Heart left ventricle (tissue), 16 donors: ENCODE data around the gene ALG9. TPM values are rescaled to one million over a fixed set of nuclear protein-coding genes. Genes with fewer than 3 reads are reported as not detected.

ENCODE experiments used
- ATAC-seq, 4 donors: fragments of 200-7000 bp; cut with Tn5 transposase; one replicate each; pipeline ENCODE4 v1.9.1; 2020 to 2022; ENCODE audit warnings: moderate library complexity in 4 of 4, mild to moderate bottlenecking in 3 of 4, moderate number of reproducible peaks in 1 of 4
- DNase-seq, 5 donors: peaks; one replicate each; pipeline ENCODE4 v3.0.0-alpha.2; 2020
- H3K27ac ChIP-seq, 12 donors: fragments of 200-600 bp; sonication (generic) in 4 of 12; one replicate each; pipeline versions ENCODE4 v1.5.0 to v1.8.0; 2016 to 2022; ENCODE audit warnings: mild to moderate bottlenecking in 2 of 12
- H3K27me3 ChIP-seq, 9 donors: fragments of 200-600 bp; sonication (generic) in 2 of 9; one replicate each; pipeline versions ENCODE4 v1.5.1 to v1.8.0; 2016 to 2022; ENCODE audit warnings: mild to moderate bottlenecking in 3 of 9
- H3K36me3 ChIP-seq, 9 donors: fragments of 200-600 bp; sonication (generic) in 2 of 9; one replicate each; pipeline versions ENCODE4 v1.5.0 to v1.8.0; 2018 to 2022; ENCODE audit warnings: mild to moderate bottlenecking in 2 of 9
- H3K4me1 ChIP-seq, 12 donors: fragments of 200-600 bp; sonication (generic) in 4 of 12; one replicate each; pipeline versions ENCODE4 v1.5.0 to v1.8.0; 2016 to 2022; ENCODE audit warnings: mild to moderate bottlenecking in 3 of 12
- H3K4me3 ChIP-seq, 12 donors: fragments of 200-600 bp; sonication (generic) in 4 of 12; one replicate each; pipeline versions ENCODE4 v1.5.0 to v1.8.0; 2017 to 2022; ENCODE audit warnings: mild to moderate bottlenecking in 9 of 12, moderate library complexity in 4 of 12
- H3K9me3 ChIP-seq, 12 donors: fragments of 200-600 bp; sonication (generic) in 4 of 12; one replicate each; pipeline versions ENCODE4 v1.5.0 to v1.8.0; 2016 to 2022; ENCODE audit warnings: mild to moderate bottlenecking in 1 of 12
- POLR2A ChIP-seq, 2 donors: fragments of 450-650 bp; IDR thresholded peaks; one replicate each; pipeline ENCODE4 v1.6.1; 2017; ENCODE audit warnings: antibody characterized with exemption in 2 of 2, mild to moderate bottlenecking in 2 of 2, moderate library complexity in 2 of 2
- WGBS, 4 donors: extraction: QIAGEN DNeasy Blood & Tissue Kit in 2 of 4; methylation state at CpG; one replicate each; pipeline versions ENCODE4 v1.1.5 to v1.1.7; 2013 to 2018; 5-methylcytosine and 5-hydroxymethylcytosine counted together
- intact Hi-C, 10 donors: fragments of 100-400 bp; cut with DNase I; formaldehyde crosslinking; loops; one replicate each; pipeline versions ENCODE4 v1.11.1 to v1.14.2; 2022
- polyA plus RNA-seq, 2 donors: library from polyadenylated mRNA; stranded (reverse); fragments of 200-250 nt; gene quantifications; one replicate each; pipeline ENCODE4 v1.2.3, GENCODE V29; 2013
- total RNA-seq, 9 donors: library from RNA; depleted of rRNA in 2 of 9; stranded (reverse); fragments of >200 nt in 2 of 9; fragmentation: NEBNext Ultra II Directional in 3 of 9; extraction: Animal tissue kit (Norgen Biotek cat#: 25700) in 3 of 9; gene quantifications; one replicate each; pipeline versions ENCODE4 v1.1.0 to v1.2.4, GENCODE V29; 2016 to 2023
- TF ChIP-seq, protein P1 (sequence below), 12 donors: fragments of 200-600 bp; sonication (generic) in 4 of 12; IDR thresholded peaks; one replicate each; pipeline versions ENCODE4 v1.5.0 to v1.8.0; 2018 to 2022; ENCODE audit warnings: antibody characterized with exemption in 12 of 12, mild to moderate bottlenecking in 5 of 12
- donor health status: ischemic (EF 13 %, LVEDD 7.1; RV severe dilation, severe dysfunction).
- donor health status: healthy with polysubstance abuse.
- donor health status: DM: no; HTN: yes; CAD: no.
- donor health status: DM: no; HTN: no; CAD: no.
- donor health status: ischemic (EF 25% LVEDD 6.9; RV normal size, moderate dysfunction).
- donor health status: ischemic (EF 25% LVEDD 5.7; RV mildly dilated, moderate dysfunction).
- donor health status: healthy.
- donor health status: DM: yes; HTN: yes; CAD: no.
- donor health status: ischemic (EF 35%, LVEDD 5.7; RV mildly dilated, moderate dysfunction).
- donor health status: nonischemic (EF 11% LVEDD 7.7; RV severe dilation, severe dysfunction).
- donor health status: DM: yes; HTN: yes; CAD: no.
- donor health status: PGD.
- donor health status: ischemic (EF 29% LVEDD 5.4; RV normal size, mild dysfunction).
- donor health status: nonischemic (EF 23%, LVEDD 6.1; RV moderate dilation, normal function).

ALG9 gene
- total and polyA plus RNA-seq, 11 donors = 13.5 to 26.5 (median 17.6) TPM

DNA sequence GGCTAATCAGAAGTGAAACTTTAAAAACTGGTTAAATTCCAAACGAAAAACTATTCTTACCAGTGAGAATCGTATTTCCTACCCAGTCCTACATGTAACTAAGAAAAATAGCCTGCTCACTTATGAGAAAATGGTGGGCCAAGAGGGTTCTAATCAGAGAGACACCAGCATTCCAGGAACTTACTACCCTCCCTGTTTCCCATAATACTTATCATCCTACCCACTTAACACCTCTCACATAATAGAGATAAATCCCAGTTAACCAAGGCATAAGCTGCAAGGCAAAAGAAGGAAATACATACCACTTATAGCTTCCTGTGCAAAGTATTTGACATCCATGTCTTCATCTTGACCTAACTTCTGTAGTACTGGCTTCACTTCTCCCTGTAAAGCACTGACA, 129.6 kb downstream of the ALG9 start:
- intact Hi-C loops = no loop called here
- no peak for TF ChIP-seq POLR2A (IDR thresholded peaks at IDR 0.05)
- TF ChIP-seq, protein P1, sequence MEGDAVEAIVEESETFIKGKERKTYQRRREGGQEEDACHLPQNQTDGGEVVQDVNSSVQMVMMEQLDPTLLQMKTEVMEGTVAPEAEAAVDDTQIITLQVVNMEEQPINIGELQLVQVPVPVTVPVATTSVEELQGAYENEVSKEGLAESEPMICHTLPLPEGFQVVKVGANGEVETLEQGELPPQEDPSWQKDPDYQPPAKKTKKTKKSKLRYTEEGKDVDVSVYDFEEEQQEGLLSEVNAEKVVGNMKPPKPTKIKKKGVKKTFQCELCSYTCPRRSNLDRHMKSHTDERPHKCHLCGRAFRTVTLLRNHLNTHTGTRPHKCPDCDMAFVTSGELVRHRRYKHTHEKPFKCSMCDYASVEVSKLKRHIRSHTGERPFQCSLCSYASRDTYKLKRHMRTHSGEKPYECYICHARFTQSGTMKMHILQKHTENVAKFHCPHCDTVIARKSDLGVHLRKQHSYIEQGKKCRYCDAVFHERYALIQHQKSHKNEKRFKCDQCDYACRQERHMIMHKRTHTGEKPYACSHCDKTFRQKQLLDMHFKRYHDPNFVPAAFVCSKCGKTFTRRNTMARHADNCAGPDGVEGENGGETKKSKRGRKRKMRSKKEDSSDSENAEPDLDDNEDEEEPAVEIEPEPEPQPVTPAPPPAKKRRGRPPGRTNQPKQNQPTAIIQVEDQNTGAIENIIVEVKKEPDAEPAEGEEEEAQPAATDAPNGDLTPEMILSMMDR (IDR thresholded peaks at IDR 0.05) = no peak
- ATAC-seq (no peak), DNase-seq (no peak)
- no peaks in the 10 kb centered on the region for H3K9me3 ChIP-seq
- peaks cover 0 to 79% (median 65%) of the 10 kb centered on the region in 9 donors for H3K36me3 ChIP-seq
- H3K4me3 ChIP-seq = no peak overlapping the region
- no peaks in the 10 kb centered on the region for H3K27me3 ChIP-seq
- WGBS, 4 donors = 63 to 70% (median 66%) methylated on average over 2 of the region's 2 CpGs
- no peak overlapping the region for H3K27ac ChIP-seq
- H3K4me1 ChIP-seq = peaks cover 4 to 38% (median 21%) of the 10 kb centered on the region in 12 donors

DNA sequence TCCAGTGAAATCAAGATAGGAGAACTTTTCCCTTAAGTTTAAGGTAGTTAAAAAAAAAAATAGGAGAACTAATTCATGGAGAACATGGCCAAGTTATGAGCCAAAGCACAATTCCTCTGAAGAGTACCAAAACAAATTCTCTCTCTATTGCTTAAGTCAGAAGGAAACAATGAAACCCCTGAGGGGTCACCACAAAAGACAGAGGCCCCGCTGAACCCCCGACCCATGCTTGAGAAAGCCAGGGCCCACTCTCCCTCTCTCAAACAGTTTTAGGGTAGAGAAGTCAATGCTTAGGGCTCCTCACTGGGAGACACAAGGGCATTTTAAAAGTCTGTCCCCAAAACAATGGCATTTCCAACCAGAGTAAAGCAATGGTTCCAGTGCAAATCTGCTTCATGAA, 132.1 kb downstream of the ALG9 start:
- Histone ChIP-seq H3K27me3 (no peaks in the 10 kb centered on the region), H3K9me3 (no peaks in the 10 kb centered on the region), H3K27ac (peak overlapping the region in 4 of 12 donors; percentile 1 to 95 (median 54)), H3K36me3 (peaks cover 0 to 58% (median 44%) of the 10 kb centered on the region in 9 donors), H3K4me3 (no peak overlapping the region), H3K4me1 (peaks cover 0 to 52% (median 41%) of the 10 kb centered on the region in 12 donors)
- intact Hi-C loops = no loop called here
- ATAC-seq = no peak
- no peak for DNase-seq
- TF ChIP-seq, protein P1 (IDR thresholded peaks at IDR 0.05) = no peak
- TF ChIP-seq POLR2A (IDR thresholded peaks at IDR 0.05) = no peak
- 89 to 94% (median 93%) methylated on average over 2 of the region's 2 CpGs for WGBS, 4 donors

DNA sequence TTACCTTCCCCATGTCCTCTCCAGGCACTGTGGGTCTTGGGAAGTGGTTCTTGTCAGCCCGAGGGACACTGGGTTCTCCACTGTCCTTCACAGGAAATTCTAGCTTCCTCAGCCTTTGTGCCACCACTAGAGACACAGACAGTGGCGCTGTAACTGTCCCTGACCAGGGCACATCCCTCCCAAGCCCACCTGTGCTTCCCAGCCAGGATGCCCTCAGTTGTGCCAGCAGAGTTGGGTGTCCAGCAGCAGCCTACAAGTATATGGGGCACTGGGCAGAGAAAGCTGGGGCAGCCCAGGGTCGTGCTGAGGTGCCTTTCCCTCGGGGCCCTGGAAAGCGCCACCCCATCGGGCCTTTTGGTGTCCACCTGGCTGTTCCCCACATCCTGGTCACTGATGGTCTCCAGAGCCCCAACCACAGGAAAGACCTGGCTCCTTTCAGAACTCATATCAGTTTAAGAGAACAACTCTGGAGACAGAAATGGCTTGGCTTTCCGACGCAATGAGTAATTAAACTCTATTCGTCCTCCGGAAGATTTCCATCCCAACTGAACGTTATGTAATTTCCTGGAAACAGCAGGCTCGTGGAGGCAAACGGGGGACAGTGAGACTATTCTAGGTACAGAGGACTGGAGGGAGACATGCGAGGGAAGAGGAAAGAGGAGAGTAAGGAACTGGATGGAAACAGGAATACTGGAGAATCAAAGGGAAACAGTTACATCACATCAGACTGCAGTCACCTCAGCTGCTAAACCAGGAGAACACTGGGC, 133.8 kb downstream of the ALG9 start:
- H3K27ac ChIP-seq = peak overlapping the region; percentile 79 to 98 (median 94)
- peak in 1 of 4 donors; percentile 36 for ATAC-seq
- DNase-seq = peak in 1 of 5 donors; percentile 55
- TF ChIP-seq, protein P1 (IDR thresholded peaks at IDR 0.05) = no peak
- no peak for TF ChIP-seq POLR2A (IDR thresholded peaks at IDR 0.05)
- peaks cover 2 to 68% (median 58%) of the 10 kb centered on the region in 12 donors for H3K4me1 ChIP-seq
- peaks cover 0 to 42% (median 27%) of the 10 kb centered on the region in 9 donors for H3K36me3 ChIP-seq
- H3K4me3 ChIP-seq = peak overlapping the region in 1 of 12 donors; percentile 11
- no peaks in the 10 kb centered on the region for H3K27me3 ChIP-seq
- intact Hi-C loops = no loop called here
- no peaks in the 10 kb centered on the region for H3K9me3 ChIP-seq
- 37 to 55% (median 49%) methylated on average over 11 to 14 of the region's 14 CpGs for WGBS, 4 donors

DNA sequence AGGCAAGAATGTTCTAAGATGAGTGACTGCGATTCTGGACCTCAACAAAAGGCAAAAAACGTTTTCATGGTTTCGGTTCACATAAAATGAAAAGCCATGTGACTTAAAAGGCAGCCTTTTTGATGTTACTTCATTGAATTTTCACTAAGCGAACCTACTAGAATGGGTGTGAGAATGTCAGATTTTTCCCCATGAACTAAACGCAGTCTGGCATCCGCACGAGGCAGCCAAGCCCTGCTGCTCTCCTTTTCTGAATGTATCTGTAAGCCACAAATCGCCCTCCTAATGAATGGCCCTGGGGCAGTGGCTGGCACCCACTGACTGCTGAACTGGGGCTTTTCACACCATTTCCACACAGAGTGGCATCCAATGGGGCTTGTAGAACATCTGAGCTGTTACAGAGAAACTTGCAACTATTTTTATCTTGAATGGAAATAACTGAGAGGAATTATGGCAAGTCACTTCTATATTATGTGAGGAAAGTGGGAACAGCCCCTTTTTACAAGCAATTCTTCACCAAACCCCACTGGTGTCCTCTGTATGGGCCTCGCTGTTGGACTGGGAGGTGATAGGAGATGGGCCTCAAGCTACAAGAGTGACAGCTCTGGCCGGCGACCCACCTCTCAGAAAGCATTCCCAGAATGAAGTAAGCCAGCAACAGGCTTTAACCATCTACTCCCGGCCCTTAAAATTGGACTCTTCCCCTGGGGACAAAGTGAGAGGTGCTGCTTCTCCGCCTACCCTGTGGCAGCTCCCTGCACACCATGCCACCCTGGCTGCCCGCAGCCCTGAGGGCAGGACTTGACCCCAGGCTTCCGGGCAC, 134.5 kb downstream of the ALG9 start:
- intact Hi-C loops = no loop called here
- DNase-seq (no peak), ATAC-seq (no peak)
- Histone ChIP-seq H3K27me3 (no peaks in the 10 kb centered on the region), H3K27ac (peak overlapping the region; percentile 79 to 98 (median 94)), H3K9me3 (no peaks in the 10 kb centered on the region), H3K4me1 (peaks cover 2 to 73% (median 65%) of the 10 kb centered on the region in 12 donors), H3K4me3 (peak overlapping the region in 1 of 12 donors; percentile 11), H3K36me3 (peaks cover 0 to 34% (median 19%) of the 10 kb centered on the region in 9 donors)
- TF ChIP-seq POLR2A (IDR thresholded peaks at IDR 0.05) = no peak
- TF ChIP-seq, protein P1 (IDR thresholded peaks at IDR 0.05) = no peak
- 76 to 81% (median 79%) methylated on average over 15 of the region's 15 CpGs for WGBS, 4 donors
